Endothelial cell of hepatic sinusoid (primary cell): Measurements from ENCODE around the gene ARHGEF19.
"Not testable (repeated sequence)": the region's sequence is repeated elsewhere in the genome, so short reads cannot be mapped to it uniquely, and the experiment has no call there.

Experiments used
- in situ Hi-C: cut with HindIII; loops from 2 replicates; pipeline ENCODE4 v1.10.0; 2017; ENCODE audit warnings: low sequenced_read_pairs

The ARHGEF19 gene

GRCh38 chr1:16206547-16207317 lies 5.7 kb downstream of the ARHGEF19 start:
- in situ Hi-C loops: no loop called here

DNA sequence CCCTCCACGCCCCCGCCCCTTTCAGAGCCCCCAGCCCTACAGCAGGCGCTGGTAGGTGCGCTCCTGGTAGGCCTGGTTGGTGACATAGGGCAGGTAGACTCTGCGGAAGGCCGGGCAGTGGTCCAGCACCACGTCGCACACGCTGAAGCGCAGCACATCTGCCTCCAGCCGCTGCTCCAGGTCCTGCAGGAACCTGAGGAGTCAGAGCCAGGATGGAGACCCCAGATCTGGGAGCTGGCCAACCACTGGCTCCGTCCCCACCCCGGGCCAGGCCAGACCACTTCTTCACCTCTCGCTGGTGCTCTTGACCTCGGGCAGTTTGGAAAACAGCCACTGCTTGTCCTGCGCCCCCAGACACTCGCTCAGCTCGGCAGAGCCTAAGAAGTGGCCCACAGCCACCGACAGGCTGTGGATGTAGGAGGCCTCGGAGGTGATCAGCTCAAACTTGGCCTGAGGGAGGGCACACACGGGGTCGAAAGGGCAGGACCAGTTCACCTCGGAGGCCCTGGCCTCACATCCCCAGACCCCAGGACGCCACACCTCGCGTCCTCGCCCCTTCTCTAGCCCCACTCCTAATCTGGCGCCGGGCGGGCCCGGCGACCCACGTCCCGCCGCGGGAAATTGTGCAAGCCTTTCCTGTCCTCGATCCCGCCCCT lies 6.4 kb downstream of the ARHGEF19 start:
- in situ Hi-C loops: no loop called here

- in situ Hi-C loops: no loop called here
These were observed 7.1 kb downstream of the ARHGEF19 start for GRCh38 chr1:16205334-16205671.

DNA sequence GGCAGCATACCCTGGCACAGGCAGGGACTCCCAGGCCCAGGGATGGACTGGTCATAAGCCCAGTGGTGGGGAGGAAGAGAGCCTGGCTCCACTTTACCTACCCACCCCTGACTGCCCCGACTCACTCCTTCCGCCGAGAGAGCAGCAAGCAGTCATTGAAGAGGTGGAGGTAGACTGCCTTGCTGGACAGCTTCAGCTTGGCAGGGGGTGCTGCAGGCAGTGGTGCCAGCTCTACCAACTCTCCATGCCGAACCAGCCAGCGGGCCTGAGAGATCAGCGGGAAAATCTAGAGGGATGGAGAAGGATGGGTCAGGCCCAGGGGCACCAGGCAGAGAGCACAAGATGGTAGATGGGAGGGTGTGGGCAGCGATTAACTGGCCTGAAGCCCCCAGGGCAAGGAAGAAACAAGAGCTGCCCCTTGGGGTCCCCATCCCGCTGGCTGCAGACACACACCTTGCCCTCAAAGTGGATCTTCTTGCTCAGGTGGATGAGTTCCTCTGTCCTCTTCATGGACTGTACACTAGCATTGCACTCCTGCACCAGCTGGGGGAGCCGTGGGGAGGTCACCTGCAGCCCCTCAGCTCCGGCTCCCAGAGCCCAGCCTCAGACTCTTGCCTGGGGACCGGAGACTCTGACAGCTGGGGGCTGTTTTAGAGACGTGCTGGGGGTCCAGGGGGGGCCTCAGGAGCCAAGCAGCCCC lies 7.7 kb downstream of the ARHGEF19 start:
- in situ Hi-C loops: no loop called here

GRCh38 chr1:16204216-16204615 lies 8.2 kb downstream of the ARHGEF19 start:
- in situ Hi-C loops: no loop called here

- in situ Hi-C loops: no loop called here
These were observed 8.9 kb downstream of the ARHGEF19 start for GRCh38 chr1:16203550-16203949.

DNA sequence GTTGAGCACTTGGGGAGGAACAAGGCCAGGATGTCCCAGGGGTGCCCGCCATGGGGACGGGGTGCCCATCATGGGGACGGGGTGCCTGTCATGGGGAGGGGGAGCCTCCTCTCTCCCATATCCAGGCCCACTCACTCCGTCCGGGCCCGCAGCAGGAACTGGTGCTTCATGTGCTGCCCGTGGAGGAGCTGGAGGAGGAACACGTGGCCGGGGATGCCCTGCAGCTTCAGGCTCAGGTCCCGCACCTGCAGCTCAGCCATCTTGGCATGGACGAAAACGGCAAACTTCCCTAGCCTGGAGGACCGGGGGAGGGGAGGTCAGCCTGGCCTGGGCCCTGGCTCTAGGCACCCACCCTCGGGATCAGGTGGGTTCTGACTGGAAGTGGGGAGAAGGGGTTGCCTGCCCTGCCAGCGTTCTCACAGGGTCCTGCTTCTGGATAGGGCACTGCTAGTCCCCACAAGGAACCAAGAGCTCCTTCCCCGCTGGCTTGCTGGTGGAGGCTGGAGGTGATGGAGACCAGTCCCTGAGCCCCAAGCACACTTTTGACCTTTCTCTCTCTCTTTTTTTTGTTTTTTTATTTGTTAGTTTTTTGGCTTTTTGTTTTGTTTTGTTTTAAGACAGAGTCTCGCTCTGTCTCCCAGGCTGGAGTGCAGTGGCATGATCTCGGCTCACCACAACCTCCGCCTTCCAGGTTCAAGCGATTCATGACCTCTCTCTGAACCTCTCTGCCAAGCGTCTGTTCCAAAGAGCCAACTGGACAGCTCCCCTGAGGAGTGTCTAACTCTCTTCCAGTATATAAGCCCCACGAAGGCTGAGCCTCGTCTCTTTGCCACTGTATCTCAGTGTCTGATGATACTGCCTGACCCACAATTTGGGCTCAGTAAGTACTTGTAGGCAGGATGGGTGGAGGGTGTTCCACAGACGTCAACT lies 9.9 kb downstream of the ARHGEF19 start:
- in situ Hi-C loops: no loop called here

- in situ Hi-C loops: no loop called here
These were observed 12.8 kb downstream of the ARHGEF19 start for GRCh38 chr1:16199700-16200099.

DNA sequence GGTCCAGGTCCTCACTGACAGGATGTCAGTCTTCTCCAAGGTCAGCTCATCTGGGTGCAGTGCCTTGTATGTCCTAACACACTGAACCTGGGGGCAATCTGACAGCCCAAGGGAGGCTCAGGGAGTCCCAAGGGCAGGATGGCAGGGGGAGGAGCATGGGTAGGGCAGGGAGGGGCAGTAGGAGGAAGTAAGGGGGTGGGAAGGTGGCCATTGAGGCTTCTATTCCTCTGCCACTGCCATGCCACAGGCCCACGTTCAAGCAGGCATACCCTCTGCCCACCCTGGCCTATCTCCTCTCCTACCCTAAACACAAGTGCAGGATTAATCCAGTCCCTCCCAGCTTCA lies 13.3 kb downstream of the ARHGEF19 start:
- in situ Hi-C loops: no loop called here

- in situ Hi-C loops: no loop called here
These were observed 13.9 kb downstream of the ARHGEF19 start for GRCh38 chr1:16198444-16199156.

- in situ Hi-C loops: no loop called here
These were observed 15.6 kb downstream of the ARHGEF19 start for GRCh38 chr1:16196874-16197273.

- in situ Hi-C loops: not testable (repeated sequence)
These were observed 16.3 kb downstream of the ARHGEF19 start for GRCh38 chr1:16196139-16196538.

- in situ Hi-C loops: no loop called here
These were observed 16.9 kb downstream of the ARHGEF19 start for GRCh38 chr1:16195518-16195905.

DNA sequence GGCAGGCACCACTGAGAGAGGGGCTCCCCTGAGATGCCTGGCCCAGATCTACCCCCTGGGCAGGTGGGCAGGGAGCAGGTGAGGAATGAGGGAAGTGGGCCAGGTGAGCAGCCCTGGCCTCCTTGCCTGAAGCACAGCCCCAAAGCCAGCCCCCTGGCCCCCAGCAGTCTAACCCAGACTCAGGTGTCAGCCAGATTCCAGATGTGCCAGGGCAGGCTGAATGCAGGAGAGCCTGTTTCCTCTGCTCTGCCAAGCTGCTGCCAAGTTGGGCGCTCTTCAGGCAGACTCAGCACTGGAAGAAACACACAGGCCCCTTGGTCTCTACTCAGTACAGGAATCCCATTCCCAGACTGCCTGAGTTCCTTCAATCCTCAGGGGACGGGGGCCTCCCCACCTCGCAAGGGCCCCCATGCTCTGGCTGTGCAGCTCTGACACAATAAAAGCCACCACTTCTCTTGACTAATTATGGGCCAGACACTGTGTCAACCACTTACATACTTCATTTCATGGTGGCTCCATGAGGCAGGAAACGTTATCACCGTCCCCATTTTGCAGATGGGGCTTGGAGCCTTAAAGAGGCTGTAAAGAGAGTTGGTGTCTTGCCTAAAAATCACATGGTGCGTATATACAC lies 20.4 kb downstream of the ARHGEF19 start:
- in situ Hi-C loops: no loop called here

GRCh38 chr1:16191309-16191708 lies 21.1 kb downstream of the ARHGEF19 start:
- in situ Hi-C loops: no loop called here

- in situ Hi-C loops: no loop called here
These were observed 22.4 kb downstream of the ARHGEF19 start for GRCh38 chr1:16189921-16190621.

DNA sequence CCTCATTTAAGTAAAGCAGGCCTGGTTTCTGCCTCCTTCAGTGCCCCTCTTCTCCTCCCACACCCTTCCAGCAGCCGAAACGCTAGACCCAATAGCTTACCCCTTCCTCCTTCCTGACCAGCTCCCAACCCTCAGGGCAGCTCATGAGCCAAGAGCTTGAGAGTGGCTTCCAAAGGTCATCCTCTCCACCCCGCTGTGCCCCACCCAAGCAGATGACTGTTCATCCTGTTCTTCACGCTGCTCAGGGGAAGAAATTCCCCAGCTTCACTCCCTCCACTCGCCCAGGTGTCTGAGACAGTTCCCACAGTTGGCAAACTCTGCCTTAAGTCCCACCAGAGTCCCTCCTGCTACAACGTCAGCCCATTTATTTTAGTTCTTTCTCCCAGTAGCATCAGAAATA lies 23.4 kb downstream of the ARHGEF19 start:
- in situ Hi-C loops: no loop called here

DNA sequence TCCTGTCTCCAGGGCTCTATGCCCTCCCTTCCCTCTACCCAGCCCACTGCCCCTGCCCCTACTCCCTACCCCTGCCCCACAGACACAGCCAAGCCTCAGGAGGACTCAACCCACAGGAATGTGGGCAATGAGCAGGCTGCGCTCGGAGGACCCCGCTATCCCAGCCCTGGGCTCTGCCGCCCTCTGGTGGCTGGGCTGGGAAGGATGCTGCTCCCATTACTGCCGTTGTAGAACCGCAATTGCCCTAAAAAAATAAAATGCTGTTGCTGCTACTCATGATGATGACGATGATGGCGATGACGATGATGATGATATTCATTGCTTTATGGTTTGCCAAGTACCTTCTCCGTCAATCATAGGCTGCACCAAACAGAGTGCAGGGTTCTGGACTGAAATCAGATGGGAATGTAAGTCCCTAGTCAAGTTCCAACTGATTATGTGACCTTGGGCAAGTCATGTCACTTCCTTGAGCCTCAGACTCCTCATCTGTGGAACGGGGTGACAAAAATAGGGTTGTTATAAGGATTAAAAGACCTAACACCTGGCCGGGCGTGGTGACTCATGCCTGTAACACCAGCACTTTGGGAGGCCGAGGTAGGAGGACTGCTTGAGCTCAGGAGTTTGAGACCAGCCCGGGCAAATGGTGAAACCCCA lies 24.6 kb downstream of the ARHGEF19 start:
- in situ Hi-C loops: no loop called here

GRCh38 chr1:16186655-16187235 lies 25.7 kb downstream of the ARHGEF19 start:
- in situ Hi-C loops: no loop called here
